Medulla oblongata (tissue), 1 donor: ENCODE results near the gene SLC26A1.
A peak's percentile ranks its signal among the peaks of the same experiment; 100 is the strongest.
"Not testable (repeated sequence)": the region's sequence is repeated elsewhere in the genome, so short reads cannot be mapped to it uniquely, and the experiment has no call there.

Experiments used
- DNase-seq: peaks from one replicate; pipeline ENCODE4 v3.0.0-alpha.2; 2015; ENCODE audit errors: extremely low spot score

The SLC26A1 gene

DNA sequence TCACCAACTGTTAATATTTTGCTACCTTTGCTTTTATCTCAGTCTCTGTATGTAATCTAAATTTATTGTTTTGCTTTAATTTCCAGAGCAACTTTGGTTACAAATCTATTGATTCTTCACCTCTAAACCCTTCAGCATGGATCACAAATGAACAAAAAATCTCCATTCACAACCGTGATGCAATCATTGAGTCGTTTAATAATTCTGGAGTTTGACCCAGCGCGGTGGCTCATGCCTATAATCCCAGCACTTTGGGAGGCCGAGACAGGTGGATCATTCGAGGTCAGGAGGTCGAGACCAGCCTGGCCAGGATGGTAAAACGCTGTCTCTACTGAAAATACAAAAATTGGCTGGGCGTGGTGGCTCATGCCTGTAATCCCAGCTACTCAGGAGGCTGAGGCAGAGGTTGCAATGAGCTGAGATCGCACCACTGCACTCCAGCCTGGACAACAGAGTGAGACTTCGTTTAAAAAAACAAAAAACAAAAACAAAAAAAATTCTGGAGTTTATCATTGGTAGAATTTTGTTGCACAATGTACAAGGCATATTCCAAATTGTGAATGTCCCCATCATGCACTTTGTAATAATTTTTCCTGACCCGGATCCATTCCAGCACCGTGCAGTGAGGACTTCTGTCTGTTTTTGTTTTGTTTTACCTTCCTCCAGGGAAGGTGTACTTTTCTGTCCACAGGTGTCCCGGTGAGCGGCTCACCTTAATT, 8.7 kb downstream of the SLC26A1 start:
- DNase-seq, result no peak

DNA sequence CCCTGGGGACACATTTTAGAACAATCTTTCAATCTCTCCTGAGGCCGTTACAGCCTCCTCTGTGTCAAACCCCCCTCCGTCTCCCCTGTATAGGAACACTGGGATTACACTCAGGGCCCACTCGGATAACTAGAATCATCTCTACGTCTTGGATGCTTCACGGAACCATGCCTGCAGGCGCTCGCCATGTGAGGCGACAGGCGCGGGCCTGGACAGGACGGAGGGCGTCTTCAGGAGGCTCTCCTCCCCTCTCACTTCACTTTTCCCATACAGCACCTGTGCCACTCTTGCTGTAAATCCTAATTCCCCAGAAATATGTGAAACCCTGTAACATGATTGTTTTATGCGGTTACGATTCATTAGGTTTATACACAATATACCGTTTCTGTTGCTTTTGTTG, 10.4 kb downstream of the SLC26A1 start:
- no peak for DNase-seq

DNA sequence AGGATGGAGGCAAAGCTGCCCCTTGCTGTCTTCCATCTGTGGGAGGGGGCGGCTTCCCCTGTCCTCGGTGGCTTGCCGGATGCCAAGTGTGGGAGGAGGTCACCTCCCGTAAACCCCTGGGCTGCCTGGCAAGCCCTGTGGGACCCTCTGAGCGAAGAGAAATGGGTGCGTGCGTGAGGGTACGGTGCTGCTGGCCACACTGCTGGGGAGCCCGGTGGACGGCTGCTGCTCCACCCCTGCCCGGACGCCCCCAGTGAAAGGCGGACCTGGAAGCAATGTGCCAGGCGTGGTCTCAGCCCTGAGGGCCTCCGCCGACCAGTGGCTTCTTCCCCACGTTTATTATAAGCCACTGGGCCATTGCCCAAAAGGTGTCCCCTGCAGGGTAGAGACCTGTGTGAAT, 10.9 kb downstream of the SLC26A1 start:
- DNase-seq, result no peak

DNA sequence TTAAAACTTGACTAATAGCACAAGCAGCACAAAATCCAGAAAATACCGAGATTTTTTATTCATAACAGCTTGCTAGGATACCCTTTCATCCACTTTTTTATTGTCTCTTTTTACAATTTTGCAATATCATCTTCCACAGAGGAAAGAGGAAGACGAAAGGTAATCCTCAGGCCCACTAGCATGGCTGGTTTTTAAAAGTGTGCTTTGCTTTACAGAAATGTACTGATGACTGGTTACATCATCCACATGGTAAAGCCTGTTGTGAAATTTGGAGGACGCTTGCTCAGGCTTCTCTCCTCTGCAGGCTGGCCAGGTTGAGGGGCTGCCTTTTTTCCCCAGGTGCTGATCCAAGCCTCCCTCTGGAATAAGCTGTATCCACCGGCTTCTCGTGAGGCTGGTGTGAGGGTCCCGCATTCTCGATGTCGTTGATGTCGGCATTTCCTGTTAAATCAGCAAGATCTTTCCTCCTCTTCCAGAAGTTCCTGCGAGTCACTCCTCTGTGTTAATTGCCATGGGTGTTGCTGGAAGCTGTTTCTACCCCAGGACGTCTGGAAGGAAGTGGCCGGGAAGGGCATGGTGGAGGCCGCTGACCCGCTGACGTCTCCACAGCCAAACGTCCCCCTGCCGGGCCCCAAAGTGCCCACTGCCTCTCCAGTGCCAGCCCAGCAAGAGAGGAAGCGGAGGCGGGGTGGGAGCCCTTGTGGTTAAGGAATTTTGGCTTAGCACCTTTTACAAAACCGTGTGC, 14.1 kb downstream of the SLC26A1 start:
- no peak for DNase-seq

DNA sequence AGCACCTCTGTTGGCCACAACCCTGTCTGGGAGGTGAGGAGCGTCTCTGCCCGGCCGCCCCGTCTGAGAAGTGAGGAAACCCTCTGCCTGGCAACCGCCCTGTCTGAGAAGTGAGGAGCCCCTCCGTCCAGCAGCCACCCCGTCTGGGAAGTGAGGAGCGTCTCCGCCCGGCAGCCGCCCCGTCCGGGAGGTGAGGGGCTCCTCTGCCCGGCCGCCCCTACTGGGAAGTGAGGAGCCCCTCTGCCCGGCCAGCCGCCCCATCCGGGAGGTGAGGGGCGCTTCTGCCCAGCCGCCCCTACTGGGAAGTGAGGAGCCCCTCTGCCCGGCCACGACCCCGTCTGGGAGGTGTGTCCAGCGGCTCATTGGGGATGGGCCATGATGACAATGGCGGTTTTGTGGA, 17.2 kb downstream of the SLC26A1 start:
- DNase-seq, result not testable (repeated sequence)

DNA sequence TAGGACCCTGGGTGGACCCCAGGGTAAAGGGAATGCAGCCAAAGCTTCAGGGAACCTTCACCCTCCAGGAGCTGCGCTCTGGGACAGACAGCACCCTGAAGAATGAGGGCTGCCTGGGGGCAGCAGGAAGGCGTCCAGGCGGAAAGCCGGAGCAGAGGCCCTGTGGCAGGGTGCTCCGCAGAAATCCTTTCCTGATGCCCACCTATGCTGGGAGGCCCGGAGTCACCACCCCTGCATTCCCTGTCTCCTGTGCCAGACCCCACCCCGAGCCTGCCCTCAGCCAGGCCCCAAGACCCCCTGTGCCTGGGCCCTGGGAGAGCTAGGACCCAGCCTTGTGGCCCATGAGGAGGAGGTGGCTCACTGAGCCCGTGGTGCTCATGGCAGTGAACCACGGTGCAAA, 18.5 kb downstream of the SLC26A1 start:
- DNase-seq, result no peak

DNA sequence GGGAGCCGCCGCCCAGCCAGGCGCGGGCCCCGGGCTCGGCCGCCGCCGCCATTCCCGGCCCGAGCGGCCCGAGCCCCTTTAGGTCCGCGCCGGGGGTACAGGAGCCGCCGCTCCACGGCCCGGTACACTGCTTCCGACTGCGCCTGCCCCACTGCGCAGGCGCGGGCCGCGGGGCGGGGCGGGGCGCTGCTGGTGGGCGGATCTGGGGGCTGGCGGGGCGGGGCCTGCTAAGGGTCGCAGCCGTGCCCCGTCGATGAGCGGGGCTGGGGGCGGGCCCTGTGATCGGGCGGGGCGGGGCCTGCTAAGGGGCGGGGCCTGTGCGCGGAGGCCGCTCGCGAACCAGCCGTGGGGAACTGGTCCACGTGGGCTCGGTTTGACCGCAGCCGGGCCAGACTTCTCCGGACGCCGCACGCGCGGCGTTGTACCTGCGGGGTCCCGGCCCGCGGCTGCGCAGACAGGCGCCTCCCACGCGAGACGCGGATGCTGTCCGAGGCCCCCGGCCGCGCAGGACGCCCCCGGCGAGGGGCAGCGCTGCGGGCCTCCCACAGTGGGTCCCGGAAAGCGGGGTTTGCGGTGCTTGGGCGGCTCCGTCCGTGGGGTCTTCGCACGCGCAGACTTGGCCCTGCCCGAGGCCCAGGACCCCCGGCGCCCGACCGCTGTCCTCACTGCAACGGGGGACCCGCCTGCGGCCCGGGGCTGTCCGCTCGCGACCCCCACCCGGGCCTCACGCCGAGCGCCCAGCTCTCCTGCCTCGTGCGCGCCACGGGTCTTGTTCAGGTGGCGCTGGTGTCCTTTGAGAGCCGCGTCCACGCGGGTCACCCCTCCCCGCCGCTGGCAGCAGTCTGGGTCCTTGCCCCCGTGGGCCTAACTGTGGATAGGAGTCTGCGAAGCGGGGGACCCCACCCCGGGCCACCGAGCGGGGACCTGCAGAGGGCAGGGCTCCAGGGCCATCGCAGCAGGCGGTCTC, 19.5 kb downstream of the SLC26A1 start, which contains the start of gene DGKQ:
Gene DGKQ, minus strand, starts transcription at position 139 of the 967 bp plus-strand sequence. Its CDS starts 87 bp downstream, at position 52.
- DNase-seq, result peak; percentile 90

DNA sequence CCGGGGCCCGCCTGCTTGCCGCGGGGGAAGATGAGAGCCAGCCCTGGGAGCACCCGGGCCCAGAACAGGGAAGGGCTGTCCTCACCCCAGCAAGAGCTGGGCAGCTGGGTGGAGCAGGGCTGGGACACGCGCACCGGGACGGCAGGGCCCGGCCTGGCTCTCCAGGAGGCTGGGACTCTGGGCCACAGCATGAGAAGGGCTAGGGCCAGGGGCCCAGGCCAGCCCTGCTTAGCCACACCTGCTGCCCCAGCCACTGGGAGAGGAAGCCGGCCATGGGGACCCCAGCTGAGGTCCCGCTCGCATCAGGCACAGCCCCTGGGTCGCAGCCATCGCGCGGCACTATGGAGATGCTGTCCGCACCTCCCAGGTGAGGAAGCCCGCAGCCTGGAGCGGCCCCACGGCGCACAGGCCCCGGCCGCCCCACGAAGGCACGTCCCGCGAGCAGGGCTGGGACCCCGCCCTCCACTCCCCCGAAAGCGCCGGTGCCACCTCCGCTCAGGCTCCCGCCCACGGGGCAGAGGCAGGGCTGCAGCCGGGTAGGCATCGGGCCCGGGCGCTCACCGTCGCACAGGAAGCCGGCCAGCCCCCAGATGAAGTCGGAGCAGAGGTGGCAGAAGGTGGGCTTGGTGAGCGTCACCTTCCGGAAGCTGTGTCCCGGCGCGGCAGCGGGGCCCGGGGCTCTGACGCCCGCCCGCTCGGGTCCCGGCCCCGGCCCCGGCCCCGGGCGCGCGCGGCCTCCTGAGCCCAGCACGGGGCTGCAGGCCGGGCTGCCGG, 20.4 kb downstream of the SLC26A1 start:
- no peak for DNase-seq

DNA sequence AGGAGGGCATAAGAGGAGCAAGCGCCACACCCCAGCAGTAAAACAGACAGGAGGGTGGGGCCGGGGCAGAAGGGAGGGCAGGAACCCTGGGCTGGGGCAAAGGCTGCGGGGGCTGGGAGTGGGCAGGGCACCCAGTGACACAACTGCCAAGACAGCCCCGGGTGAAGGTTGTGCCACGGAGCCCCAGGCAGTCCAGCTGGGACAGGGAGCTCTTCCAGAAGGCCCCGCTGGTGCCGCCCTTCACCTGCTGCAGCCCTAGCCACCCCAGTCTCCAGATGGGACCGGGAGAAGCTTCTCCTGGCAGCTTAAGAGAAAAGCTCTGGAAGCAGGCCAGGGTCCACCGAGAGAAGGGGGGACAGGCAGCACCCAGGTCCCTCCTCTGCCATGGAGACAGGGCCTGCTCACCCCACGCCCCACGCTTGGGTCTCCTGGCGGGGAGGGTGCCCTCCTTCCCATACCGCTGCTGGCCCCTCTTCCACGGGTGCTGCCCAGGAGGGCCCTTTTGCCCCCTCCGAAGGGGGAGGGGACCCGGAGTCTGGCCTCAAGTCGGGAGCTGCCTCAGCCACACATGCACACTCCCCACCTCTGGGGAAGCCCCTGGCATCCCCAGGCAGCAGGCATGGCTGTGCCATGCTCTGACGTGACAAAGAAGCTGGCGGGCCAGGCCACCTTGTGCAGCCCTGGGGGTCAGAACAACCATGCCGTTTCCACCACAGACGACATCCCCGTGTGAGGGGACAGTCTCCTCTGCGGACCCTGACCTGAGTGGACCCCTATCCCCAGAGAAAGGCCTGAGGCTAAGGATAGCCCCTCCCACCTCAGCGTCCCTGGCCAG, 21.3 kb downstream of the SLC26A1 start:
- no peak for DNase-seq

DNA sequence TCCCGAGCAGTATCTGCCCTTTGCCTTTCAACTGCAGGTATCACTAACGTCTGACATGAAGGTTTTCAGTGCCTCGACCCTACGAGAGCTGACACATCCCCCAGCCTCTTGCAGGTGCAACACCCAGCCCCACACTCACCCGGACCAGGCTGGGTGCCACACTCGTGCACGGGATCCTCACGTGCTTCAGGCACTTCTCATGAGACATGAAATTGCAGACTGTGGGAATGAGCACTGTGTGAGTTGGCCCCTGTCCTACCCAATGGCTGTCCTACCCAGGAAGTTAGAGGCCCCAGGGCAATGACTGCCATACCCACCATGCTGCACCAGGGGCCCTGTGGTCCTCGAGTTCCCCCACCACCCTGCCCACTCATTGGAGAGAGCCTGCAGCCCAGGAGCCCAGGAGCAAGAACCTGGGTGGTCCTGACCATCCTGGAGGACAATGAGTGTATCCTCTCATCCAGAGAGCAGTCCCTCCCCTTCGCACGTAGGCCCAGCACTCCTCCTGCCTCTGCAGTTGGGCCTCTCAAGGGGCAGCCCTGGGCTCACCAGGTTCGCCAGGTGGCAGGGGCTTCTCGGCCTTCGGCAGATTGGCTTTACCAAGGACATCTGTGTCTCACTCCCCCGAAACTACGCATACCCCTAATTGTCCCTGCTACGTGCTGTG, 22.2 kb downstream of the SLC26A1 start:
- no peak for DNase-seq

DNA sequence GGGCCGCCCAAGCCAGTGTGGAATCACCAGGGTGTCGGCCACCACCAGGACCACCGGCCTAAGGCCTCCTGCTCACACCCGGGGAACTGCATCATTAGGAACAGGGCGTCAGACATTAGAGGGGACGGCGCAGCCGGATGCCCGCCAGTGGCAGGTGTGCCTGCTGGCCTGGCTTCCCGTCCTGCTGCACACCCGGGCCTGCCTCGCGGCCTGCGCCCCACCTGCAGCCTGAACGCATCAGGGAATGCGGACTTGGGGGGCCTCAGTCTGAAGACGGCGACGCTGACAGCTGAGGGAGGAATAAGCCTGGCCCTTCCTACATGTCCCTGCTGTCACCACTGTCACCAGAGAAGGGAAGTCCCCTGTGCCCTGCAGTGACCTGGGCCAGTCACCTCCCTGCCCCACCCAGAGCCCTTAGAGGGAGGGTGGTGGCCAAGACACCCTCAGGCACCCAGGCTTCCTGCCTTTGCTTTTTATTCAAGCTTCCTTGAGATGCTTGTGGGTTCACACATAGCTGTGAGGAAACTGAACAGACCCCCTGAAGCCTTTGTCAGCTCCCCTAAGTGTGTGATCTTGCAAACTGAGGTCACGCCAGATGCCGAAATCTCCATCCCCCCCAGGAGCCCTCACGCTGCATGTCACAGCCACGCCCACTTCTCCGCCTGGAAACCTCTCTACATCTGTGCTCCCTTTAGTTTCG, 23.0 kb downstream of the SLC26A1 start:
- no peak for DNase-seq

DNA sequence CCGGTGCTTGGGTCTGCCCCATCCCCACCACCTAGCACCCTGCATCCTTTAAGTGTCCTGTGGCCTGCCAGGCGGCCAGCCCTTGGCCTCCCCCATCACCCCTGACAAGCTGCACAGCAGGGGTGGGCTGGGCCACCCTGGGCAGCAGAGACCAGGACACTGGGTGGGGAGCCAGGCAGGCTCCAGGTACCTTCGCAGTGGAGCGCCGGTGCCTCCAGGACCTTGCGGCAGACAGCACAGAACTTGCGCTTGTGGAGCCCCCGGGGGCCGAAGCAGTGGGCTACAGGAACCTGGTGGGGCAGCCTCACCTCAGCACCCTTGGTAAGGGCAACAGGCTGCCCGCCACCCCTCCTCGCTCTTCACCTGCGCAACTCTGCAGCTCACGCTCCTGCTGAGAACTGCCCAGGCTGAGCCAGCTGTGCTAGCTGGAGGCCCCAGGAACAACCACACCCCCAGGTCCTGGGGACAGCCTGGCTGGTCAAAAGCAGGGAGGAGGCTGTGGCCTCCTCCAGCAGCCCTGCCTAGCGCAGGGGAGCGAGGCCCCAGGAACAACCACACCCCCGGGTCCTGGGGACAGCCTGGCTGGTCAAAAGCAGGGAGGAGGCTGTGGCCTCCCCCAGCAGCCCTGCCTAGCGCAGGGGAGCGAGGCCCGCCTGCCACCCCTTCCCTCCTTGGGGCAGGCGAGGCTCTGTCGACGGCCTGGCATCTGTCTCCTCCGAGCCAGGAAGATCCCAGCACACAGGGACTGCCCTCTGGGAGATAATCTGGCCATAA, 24.4 kb downstream of the SLC26A1 start:
- no peak for DNase-seq

DNA sequence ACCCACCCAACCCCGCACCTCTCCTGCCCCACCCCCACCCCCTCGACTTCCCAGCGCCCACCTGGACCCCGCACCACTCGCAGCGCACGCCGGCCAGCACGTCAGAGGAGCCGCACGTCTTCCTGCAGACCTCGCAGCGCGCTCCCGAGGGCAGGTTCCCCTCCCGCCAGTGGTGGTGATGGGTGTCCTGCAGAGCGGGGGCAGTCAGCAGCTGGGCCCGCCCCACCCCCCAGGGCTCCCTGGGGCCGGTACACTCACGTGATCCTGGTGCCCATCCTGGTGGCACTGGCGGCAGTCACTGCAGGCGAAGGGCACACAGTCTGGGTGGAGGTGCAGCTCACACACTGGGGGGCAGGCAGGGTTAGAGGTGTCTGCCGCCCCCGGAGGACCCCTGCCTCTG, 25.0 kb downstream of the SLC26A1 start:
- no peak for DNase-seq

DNA sequence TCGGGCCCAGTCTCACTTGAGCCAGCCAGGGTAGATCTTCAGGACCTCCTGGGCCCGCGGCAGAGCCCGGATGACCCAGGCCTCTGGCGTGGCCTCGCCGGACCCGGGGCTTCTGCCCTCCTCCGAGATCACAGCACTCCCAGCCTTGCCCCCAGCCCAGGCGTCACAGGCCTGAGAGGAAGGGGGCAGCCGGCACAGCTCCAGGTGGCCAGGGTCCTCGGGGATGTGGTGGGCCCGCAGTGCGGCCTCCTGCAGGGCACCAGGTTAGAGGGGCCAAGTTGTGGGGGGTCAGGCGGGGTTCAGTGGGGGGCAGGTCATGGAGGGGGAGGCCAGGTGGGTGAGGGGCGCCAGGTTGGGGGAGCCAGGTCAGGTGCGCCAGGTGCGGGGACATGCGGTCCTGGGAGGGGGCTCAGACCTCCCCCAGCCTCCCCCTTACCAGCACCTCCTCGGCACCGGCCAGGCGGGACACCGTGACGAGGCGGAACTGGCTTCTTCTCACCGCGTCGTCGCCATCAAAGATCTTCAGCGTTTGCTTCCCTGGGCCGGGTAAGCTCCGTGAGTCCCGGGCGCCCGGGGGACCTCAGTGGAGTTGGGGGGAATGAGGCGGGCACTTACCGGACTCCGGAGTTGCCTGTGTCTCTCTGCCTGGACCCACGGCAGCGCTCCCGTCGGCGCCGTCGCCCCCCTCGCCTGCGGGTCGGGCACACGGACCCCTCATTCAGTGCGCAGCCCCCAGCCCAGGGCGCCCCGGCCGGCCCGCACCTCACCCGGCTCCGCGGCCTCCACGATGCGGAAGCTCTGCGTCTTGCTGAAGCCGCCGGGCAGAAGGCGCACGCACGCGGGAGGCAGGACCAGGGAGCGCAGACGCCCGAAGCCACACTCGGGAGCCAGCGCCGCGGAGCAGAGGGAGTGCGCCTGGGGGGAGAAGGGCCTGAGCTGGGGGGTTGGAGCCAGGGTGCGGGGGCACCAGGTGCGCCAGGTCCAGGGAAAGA, 25.8 kb downstream of the SLC26A1 start:
- no peak for DNase-seq

DNA sequence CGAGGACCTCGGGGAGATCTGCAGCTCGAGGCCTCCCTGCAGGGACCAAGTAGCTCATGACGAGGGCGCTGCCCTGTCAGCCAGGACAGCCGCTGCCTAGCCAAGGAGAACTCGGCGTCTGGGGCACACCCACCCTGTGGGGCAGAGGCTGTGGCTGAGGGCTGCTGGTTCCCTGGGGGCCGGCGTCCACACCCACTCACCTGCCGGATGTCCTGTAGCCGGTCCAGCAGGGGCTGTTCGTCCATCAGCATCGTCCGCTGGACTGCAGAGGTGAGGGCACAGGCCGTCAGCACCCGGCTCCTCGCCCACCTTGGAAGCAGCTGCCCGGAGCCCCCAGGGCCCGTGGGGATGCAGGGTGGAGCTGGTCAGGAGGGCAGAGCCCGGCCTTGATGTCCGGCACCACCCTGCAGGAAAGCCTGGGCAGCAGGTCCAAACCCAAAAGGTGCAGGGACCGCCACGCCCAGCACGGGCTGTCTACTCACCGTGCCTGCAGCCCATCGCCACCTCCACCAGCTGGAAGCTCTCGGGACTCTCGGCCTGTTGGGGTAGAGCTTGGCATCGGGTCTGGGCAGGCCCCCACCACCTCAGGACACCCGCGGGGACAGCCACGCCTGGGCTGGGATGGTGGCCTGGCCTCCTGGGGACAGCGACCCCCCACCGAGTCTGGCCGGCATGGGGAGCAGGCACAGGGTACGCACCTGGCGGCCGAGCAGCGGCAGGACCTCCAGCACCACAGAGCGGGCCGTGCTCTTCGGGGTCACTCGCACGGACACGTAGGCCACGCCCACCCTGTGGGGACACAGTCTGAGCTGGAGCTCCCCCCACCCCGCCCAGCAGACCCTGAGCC, 26.7 kb downstream of the SLC26A1 start:
- no peak for DNase-seq

DNA sequence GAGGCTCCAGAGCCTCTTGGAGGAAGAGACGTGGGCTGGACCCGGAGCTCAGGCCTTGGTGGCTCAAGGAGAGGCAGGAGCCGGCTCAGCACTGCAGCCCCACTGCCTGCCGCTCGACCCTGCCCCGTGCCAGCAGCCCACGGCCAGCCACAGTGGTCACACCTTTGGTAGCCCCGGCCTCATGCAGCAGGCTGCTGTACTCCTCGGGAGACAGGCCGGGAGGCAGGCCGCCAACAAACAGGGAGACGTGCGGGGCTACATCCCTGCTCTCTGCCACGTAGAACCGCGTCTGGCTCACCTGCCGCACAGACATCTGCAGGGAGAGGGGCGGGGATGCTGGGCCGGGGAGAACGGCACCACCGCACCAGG, 27.5 kb downstream of the SLC26A1 start:
- no peak for DNase-seq
